Measurements from ENCODE around the gene RNF212B.
A peak's percentile ranks its signal among the peaks of the same experiment; 100 is the strongest.

Gene RNF212B

DNA sequence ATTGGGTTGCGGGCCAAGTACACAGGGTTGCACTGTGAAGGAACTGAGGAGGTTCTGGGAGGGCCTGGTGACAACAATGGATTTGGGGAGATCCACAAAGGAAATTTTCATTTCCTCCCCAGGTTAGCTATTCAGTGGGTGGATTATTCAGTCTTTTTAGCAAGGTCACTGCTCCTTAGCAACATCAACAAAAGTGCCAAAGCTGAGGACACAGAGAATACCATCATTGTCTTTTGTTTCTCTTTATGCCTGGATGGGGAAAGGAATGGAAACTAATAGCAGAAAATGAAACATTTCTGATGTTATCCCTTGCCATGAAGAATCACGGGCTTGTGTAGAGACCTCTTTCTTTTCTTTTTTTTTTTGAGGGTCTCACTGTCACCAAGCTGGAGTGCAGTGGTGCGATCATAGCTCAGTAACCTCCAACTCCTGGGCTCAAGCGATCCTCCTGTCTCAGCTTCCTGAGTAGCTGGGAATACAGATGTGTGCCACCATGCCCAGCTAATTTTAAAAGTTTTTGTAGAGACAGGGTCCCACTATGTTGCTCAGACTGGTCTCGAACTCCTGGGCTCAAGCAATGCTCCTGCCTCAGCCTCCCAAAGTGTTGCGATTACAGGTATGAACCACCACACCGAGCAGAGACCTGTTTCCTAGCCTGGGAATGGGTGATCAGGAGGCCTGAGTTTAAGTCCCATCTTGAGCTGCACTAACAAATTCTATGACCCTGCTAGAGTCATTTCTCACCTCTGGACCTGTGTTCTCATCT lies 58.5 kb downstream of the RNF212B start:
- no peak for DNase-seq (ENCODE audit: low spot score)

DNA sequence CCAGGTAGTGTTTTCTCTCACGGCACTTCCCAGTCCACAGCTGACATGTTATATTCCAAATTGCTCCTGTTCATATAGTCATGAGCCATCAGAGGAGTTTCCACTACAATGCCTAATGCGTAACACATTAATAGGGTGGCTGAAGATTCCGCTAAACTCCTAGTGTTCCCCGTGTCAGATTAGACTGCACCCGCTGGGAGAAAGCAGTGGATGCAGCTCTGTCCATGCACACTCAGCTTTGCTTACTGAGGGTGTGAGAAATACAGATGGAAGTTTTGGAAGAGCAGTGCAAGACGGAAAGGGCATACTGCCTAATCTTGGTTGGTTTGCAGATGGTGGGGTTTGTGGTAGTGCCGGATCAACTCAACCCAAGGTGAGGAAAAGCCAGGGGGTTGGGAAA lies 59.4 kb downstream of the RNF212B start:
- no peak for DNase-seq (ENCODE audit: low spot score)

DNA sequence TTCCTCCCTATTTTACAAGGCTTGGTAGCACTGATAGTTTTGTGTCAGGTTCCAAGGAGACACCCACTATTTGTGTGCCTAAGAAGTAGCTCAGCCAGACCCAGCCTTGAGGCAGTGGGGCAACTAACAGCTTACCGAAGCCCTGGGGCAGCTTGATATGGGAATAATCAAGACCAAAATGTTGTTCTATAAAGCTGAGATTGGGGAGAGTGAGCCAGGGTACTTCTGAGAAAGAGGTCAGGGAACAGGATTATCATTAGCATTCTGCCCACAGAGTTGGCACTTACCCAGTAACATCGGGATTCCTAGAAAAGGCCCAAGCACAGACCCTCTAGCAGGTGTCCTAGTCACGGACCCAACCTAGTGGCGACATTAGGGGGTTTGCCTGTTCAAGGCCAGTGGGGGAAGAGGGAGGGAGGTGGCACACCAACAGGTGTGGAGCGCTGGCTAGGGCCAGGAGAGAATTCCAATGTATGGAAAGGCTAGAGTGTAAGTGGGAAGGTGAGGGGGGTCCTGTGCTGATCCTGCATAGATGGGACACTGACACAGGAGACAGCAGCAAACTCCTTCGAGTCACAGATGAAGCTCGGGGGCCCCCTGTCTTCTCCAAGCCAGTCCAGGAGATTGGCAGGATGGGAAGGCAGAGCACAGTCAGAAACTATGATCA lies 60.0 kb downstream of the RNF212B start:
- DNase-seq (ENCODE audit: low spot score): no peak

DNA sequence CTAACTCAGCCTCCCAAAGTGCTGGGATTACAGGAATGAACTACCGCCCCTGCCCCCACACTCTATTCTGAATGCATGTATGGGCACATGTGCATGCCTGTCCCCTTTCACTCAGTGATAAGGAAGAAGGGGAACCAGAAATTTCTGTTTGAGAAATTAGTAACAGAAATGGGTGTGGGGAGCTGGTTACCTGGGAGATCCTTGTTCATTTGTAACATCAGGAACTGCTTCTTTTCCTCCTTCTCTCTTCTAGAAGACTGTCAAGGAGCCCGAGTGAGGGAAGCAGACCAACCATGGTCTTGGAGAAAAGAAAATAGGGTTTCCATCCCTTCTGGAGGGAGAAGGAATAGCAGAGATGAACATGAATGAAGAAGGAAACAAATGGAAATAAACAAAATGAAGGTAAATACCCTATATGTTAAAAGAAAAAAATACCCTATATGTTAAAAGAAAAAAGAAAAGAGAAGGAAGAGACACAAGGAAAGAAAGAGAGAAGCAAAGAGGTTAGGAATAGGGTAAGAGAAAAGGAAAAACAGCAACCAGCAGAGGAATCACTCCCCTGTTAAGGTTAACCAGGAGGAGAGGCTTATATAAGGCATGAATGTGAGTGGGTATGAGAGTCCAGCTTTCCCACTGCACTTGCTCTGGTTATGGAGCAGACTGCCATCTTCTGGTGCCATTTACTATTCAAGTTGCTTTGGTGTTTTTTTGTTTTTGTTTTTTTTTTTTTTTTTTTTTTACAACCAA lies 61.6 kb downstream of the RNF212B start:
- DNase-seq (ENCODE audit: low spot score): peak; percentile 72

DNA sequence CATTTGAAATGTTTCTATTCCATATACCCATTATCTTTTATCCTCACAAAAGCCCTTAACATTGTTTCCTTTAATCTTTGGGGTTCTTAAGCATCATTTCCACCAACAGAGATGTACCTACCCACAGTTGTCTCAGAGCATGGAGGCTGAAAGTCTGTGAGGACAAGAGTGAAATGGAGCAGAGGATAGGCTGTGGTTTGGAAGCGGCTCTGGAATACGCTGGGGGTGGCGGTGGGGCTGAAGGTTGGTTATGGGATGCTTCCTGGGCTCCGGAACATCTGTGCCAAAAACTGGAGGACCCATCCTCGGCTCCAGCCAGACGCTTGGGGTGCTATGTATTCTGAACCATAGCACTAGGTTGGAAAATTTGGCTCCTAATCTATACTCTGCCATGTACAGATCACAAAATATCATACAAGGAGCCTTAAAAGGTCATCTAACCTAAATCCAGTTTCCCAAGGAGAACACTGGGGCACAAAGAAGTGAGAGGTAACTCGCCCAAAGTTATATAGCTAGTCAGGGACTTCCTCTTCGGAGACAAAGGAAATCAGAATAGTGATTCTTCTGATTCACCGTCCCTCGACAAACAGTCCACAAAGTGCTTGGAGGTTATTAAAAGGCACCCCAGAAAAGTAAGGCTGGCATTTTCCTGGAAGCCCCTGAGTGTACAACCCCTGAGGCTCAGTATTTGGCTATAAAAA lies 62.4 kb downstream of the RNF212B start:
- DNase-seq (ENCODE audit: low spot score): peak; percentile 16

DNA sequence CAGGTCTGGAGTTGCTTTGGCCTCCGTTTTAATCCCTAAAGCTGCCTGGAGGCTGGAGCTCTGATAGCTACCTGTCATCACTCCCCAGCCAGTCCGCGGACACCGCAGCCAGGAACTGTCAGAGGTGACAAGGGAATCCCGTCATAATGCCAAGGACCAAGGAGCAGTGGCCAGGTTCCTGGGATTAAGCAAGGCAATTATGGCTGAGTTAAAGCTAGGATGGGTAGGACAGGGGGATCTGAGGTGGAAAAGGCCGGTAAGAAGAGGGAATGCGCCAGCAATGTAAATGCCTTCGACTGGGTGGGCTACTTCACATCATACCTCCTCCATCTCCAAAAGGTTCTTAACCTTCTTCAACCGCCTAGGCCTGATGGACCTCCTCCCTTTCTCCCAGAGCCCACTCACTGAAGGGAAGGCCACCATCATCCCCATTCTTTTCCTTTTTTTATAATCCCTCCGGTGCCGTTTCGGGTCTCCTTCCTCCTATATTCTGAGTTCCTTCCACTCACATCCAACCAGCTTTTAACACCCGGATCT lies 63.0 kb downstream of the RNF212B start:
- DNase-seq (ENCODE audit: low spot score): no peak

DNA sequence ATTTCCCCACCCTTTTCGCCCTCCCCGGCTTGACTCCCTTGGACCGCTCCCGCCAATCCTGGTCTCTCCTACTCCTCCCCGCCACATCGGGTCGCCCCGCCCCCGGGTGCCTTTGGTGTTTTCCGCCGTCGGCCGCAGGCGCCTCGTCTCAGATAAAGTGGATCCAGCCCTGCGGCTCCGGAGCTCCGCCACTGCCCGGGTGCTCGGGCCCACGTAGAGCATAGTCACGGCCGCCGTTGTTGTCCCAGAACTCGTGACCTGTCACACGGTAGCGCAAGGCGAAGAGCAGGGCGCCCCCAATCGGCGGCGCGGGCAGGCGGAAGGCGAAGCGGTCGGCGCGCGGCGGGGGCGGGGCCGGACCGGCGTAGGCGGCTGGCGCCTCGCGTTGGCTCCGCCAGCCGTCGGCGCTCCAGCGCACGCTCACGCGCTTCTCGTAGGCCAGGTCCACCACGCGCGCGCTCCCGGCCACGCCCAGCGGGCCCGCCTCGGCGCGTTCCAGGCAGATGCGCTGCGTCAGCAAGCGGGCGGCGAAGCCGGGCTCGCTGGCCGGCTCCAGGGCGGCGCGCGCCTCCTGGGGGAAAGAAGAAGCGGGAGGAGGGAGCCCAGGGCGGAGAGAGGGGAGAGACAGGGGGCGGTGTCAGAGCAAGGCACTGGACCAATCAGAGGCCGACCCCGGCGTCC lies 63.7 kb downstream of the RNF212B start:
- peak; percentile 98 for DNase-seq (ENCODE audit: low spot score)

DNA sequence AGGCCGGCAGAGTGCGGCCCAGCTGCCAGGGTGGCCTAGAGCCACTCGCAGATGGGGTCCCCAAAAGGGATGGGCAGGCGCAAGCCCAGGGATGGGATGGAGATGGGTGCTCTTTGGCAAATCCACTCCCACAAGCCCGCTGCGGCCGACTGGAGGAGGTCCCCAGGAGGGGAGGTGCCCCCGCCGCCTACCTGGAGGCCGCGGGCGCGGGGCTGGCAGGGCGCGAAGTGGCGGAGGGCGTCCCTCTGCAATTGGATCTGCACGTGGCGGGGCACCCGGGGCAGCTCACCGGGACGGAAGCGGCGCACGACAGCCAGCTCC lies 64.2 kb downstream of the RNF212B start:
- no peak for DNase-seq (ENCODE audit: low spot score)

DNA sequence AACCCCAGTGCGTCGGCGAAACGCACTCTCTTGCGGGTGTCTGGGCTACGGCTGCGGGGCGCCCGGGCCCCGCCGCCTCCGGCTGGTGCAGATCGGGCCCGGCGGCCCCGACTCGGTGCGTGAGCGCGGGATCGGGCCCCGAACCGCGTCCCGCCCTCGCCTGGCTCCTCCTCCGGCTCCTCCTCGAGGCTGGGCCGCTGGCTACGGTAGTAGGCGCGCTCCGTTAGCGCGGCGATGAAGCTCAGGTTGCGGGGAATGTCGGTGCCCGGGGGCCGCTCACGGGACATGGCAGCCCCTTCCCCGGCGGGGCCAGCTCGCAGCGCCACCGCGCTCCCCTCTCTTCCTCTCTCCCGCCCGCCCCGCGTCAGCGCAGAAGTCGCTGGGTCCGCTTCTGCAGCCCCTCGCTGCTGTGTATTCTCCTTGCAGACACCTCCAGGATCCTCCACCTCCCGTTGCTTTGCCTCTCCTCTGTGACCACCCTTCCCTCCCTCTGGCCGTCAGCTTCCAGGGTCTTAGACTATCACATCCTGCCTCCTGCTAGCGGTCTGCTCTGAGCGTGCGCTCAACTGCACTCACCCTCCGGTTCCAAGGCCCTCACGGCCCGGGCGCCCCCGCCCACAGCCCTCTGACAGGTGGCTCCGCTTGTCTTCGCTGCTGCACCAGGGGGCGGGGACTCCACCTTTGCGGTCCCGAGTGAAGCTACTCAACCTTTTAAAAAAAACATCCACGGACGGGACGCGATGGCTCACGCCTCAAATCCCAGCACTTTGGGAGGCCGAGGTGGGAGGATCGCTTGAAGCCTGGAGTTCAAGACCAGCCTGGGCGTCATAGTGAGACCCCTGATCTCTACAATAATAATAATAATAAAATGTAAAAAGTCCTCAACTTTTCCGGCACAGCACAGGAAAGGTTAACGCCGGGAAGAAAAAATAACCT lies 64.8 kb downstream of the RNF212B start, which contains the start of gene PPP1R3E:
Gene PPP1R3E (minus strand): TSS at position 570 of the 936 bp plus-strand sequence. CDS start 283 bp downstream, at position 287.
- peak; percentile 84 for DNase-seq (ENCODE audit: low spot score)

DNA sequence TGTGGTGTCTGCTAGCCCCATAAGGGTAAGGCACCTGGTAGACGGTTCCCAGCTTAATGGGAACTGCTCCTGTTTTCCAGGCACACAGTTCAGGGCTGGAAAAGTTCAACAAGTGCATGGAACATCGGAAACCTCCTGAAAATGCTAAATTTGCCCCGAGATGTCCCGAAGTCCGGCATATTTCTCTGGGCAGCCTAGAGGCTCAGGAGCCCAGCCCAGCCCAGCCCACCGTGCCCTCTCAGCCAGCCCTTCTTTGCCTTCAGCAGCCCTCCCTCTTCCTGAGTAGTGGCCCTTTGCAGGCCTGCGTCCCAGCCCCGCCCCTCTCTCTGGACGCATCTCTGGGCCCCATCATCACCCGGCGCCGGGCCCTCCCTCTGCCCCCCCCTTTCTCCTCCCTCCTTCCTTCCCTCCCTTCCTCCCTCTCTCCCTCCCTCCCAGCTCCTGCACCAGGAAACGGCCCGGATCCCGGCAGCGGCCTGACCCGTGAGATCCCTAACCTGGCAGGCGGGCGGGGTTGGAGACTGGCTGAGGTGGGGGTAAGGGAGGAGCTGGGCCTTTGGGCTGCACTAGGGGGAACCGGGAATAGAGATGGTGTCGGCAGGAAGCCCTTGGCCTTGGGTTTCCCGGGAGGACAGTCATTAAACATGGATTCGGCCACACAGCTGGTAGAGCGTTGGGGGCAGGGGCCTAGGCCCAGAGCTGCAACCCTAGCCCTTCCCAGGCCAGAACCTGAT lies 68.8 kb downstream of the RNF212B start, which contains the start of gene BCL2L2:
Gene BCL2L2 (plus strand): TSS at position 422 of the 734 bp plus-strand sequence. CDS start 935 bp downstream, outside the sequence.
- DNase-seq (ENCODE audit: low spot score): no peak

DNA sequence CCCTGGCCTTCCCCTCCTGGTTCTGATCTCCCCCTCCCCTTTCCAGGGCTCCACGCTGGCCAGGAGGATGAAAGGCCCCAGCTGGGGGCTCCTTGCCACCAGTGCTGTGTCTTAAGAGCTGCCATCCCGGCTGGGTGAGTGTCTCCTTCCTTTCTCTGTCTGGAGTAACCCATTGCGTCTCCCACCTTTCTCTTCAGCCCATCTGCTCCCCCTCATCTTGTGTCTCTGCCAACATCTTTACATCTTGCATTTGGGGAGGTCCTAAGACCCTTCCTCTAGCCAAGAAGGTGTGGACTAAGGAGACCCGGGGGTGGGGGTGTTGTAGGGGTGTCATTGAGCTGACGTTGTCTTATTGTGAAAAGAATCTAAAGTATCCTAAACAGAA lies 69.4 kb downstream of the RNF212B start:
- no peak for DNase-seq (ENCODE audit: low spot score)

DNA sequence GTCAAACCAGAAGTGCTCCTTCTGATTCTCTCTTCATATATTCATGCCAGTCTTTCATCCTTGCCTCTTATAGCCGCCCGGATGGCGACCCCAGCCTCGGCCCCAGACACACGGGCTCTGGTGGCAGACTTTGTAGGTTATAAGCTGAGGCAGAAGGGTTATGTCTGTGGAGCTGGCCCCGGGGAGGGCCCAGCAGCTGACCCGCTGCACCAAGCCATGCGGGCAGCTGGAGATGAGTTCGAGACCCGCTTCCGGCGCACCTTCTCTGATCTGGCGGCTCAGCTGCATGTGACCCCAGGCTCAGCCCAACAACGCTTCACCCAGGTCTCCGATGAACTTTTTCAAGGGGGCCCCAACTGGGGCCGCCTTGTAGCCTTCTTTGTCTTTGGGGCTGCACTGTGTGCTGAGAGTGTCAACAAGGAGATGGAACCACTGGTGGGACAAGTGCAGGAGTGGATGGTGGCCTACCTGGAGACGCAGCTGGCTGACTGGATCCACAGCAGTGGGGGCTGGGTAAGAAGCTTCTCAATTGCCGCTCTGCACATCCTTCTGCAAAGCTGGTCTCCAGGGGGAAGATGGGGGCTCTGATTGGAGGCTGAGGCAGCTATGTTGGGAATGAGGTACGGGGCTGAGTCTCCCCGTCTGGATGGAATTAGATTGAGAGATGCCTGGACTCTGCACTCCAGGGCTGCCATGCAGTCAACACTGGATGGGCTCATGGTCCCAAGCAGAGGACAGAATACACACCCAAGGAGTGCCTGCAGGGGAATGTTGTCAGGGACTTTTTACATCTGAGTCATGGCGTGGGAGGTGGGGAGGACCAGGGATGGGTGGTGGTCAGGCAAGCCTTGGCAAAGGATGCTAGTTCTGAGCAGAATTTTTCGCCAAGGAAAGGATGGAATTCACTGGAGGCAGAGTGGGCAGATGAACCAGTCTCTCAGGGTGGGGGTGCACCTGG lies 70.2 kb downstream of the RNF212B start:
- no peak for DNase-seq (ENCODE audit: low spot score)

DNA sequence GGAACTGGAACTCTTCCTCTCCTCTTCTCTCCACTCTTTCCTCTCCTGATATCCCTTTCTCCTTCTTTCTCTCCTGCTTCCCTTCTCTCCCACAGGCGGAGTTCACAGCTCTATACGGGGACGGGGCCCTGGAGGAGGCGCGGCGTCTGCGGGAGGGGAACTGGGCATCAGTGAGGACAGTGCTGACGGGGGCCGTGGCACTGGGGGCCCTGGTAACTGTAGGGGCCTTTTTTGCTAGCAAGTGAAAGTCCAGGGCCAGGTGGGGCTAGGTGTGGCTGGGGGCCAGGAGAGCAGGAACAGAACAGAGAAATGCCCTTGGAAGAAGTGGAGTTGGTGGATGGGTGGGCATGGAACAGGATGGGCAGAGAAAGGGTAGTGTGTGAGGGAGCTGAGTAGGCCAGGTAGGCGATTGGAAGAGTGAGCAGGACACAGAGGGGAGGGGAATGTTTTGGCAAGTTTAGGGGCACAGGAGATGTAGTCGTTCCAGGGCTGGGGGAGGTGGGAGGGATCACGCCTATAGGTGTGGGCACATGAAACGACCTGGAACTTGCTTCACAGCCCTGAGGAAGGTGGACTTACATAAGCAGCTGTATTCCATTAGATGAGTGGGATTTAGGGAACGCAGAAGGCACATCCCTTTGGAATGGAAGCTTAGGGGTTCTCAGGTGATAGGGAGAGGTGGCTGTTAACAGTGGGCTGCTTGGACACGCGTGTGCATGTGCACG lies 71.1 kb downstream of the RNF212B start:
- DNase-seq (ENCODE audit: low spot score): no peak

DNA sequence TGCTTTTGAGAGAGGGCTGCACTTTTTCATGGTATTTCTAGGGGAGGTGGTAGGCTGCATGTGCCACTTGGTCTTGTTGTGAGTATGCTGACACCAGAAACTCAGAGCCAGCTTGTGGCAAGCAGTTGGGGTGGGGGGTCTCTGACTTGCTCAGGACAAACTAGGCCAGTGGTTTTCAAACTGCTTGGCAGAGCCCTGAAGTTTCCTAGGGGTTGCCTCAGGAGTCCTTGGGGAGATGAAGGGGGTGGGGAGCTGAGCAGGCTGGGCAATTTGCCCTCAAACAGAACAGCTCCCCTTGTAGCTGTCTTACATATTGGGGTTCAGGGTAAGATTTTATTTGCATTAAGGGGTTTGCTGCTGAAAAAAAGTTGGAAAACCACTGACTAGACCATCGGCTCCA lies 72.8 kb downstream of the RNF212B start:
- DNase-seq (ENCODE audit: low spot score): no peak

DNA sequence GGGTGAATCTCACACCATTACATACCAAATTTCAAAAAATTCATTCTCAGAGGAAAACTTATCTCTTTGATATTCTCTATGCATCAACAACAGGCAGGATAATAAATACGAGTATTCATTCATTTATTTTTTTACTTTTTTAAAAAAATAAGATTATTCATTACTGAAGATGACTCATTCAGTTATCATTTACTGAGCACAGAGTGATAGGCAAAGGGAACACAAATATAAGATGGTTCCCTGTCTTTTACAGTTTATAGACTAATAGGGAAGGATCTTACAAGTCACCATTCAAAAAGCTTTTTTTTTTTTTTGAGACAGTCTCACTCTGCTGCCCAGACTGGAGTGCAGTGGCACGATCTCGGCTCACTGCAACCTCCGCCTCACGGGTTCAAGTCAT lies 78.6 kb downstream of the RNF212B start:
- DNase-seq (ENCODE audit: low spot score): no peak

DNA sequence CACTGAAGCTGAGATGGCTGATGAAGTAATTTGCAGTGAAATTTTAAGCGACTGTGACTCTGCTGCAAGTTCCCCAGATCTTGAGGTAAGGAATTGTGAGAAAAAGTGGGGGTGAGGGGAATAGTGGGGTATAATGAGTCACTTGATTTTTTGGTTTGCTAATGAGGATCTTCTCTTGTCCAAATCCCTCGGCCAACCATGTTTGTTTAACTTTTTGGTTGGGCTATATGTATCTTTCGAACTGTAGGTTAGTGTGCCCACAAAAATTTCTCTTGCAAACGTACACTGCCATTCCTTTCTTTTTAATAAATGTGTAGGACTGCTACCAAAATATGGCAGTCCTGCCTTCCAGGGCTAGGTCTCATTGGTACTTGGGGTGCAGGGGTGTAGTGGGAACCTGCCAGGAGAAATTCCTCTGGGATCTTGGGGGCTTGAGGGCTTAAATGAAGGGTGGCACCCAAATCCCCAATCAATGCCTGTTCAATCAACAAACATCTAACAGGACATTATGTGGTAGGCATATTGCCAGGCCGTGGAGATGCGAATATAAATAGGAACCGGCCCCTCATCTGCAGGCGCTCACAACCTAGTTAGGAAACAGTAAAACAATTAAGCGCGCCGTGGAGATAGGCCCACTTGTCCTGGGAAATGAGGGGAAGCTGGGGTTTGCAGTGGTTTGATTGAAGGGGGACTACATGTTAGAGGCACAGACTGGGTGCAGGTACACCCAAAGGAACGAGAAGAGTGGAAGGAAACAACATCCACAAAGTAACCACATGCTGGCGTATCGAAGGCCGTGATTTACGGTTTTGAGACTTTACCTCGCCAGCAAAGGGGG lies 82.2 kb downstream of the RNF212B start:
- no peak for DNase-seq (ENCODE audit: low spot score)

Measured in NAMALWA (cell line).